SU-DHL-6 (cell line): Measurements from ENCODE around the gene FRMD1.

Source experiments
- H2AFZ ChIP-seq: fragments of 200-600 bp; sonication (generic); 2 replicates; pipeline ENCODE4 v1.6.1; 2014; ENCODE audit warnings: low read depth, mild to moderate bottlenecking, moderate library complexity, mixed read lengths, antibody characterized with exemption, low read length; ENCODE audit not compliant: severe bottlenecking
- H3F3A ChIP-seq: fragments of 200-600 bp; shearing (Covaris generic); 2 replicates; pipeline ENCODE4 v1.6.0; 2016; ENCODE audit warnings: antibody characterized with exemption, mild to moderate bottlenecking; ENCODE audit not compliant: insufficient read depth
- H3K27ac ChIP-seq: fragments of 200-600 bp; sonication (generic); 2 replicates; pipeline ENCODE4 v1.5.1; 2016; ENCODE audit warnings: low read depth, mild to moderate bottlenecking, low read length, moderate library complexity, mixed read lengths
- H3K27me3 ChIP-seq: fragments of 200-600 bp; sonication (generic), shearing (Covaris generic); 2 replicates; pipeline ENCODE4 v1.6.0; 2014; ENCODE audit warnings: mild to moderate bottlenecking, low read length
- H3K36me3 ChIP-seq: fragments of 200-600 bp; sonication (generic); 2 replicates; pipeline ENCODE4 v1.6.1; 2014; ENCODE audit warnings: mild to moderate bottlenecking, low read length, mixed read lengths
- H3K4me2 ChIP-seq: fragments of 300-600, 200-600 bp; shearing (Covaris generic), sonication (generic); 2 replicates; pipeline ENCODE4 v1.6.0; 2014; ENCODE audit warnings: low read length, low read depth, mild to moderate bottlenecking; ENCODE audit not compliant: poor library complexity, severe bottlenecking
- H3K4me3 ChIP-seq: fragments of 200-600 bp; sonication (generic); 2 replicates; pipeline ENCODE4 v1.5.1; 2014; ENCODE audit warnings: antibody characterized with exemption, low read length, mild to moderate bottlenecking, mixed read lengths; ENCODE audit not compliant: insufficient read depth, poor library complexity, severe bottlenecking
- H3K79me2 ChIP-seq: fragments of 200-600 bp; sonication (generic); 2 replicates; pipeline ENCODE4 v1.6.1; 2014; ENCODE audit warnings: mild to moderate bottlenecking, low read length, moderate library complexity; ENCODE audit not compliant: insufficient read depth
- H3K9ac ChIP-seq: fragments of 200-600 bp; sonication (generic); 2 replicates; pipeline ENCODE4 v1.7.0; 2014; ENCODE audit warnings: mild to moderate bottlenecking, low read length
- H3K9me2 ChIP-seq: fragments of 200-600 bp; sonication (generic); replicated peaks from 2 replicates; pipeline ENCODE4 v1.6.1; 2014; ENCODE audit warnings: low read length; ENCODE audit not compliant: insufficient read depth
- H3K9me3 ChIP-seq: fragments of 200-600 bp; sonication (generic); 2 replicates; pipeline ENCODE4 v1.6.1; 2014; ENCODE audit warnings: low read length, mixed read lengths; ENCODE audit not compliant: insufficient read depth
- H4K20me1 ChIP-seq: fragments of 200-600 bp; sonication (generic); 2 replicates; pipeline ENCODE4 v1.6.1; 2014; ENCODE audit warnings: low read depth, mild to moderate bottlenecking, antibody characterized with exemption, low read length, moderate library complexity, mixed read lengths
- CTCF ChIP-seq: fragments of 200-600 bp; sonication (generic); IDR thresholded peaks from one replicate; pipeline ENCODE4 v1.5.1; 2017; ENCODE audit warnings: antibody characterized with exemption, mild to moderate bottlenecking, low read length, moderate library complexity; ENCODE audit not compliant: insufficient read depth, poor library complexity, severe bottlenecking
- EZH2phosphoT487 ChIP-seq: fragments of 200-600 bp; sonication (generic), shearing (Covaris generic); conservative IDR thresholded peaks from 2 replicates; pipeline ENCODE4 v1.6.1; 2018; ENCODE audit warnings: mild to moderate bottlenecking, antibody characterized with exemption, low read length, moderate library complexity, mixed read lengths

Gene FRMD1

GRCh38 chr6:168022488-168023321, 56.3 kb downstream of the FRMD1 start:
- Histone ChIP-seq H3K79me2 (no peaks in the 10 kb centered on the region), H3K4me2 (no peak overlapping the region), H2AFZ (no peak overlapping the region)

GRCh38 chr6:168021581-168021980, 57.4 kb downstream of the FRMD1 start:
- Histone ChIP-seq H3K27ac (no peak overlapping the region), H3K9me2 (no peaks in the 10 kb centered on the region), H3K9ac (no peak overlapping the region), H3K36me3 (no peaks in the 10 kb centered on the region), H4K20me1 (no peaks in the 10 kb centered on the region), H3K79me2 (no peaks in the 10 kb centered on the region), H3K27me3 (no peaks in the 10 kb centered on the region), H3K4me2 (no peak overlapping the region), H3K9me3 (no peaks in the 10 kb centered on the region), H3K4me3 (no peak overlapping the region), H3F3A (no peaks in the 10 kb centered on the region), H2AFZ (no peak overlapping the region)
- TF ChIP-seq EZH2phosphoT487 (no peak), CTCF (no peak)

More at GRCh38 chr6:168022488-168023321, 56.3 kb downstream of the FRMD1 start:
- Histone ChIP-seq H4K20me1 (no peaks in the 10 kb centered on the region), H3K27ac (no peak overlapping the region), H3K36me3 (no peaks in the 10 kb centered on the region), H3K9me2 (no peaks in the 10 kb centered on the region), H3K9me3 (no peaks in the 10 kb centered on the region), H3K9ac (no peak overlapping the region), H3K27me3 (no peaks in the 10 kb centered on the region), H3K4me3 (no peak overlapping the region), H3F3A (no peaks in the 10 kb centered on the region)
- TF ChIP-seq CTCF: no peak
- TF ChIP-seq EZH2phosphoT487: no peak

GRCh38 chr6:168020242-168020641, 58.8 kb downstream of the FRMD1 start:
- Histone ChIP-seq H3K4me2 (no peak overlapping the region), H3K4me3 (no peak overlapping the region), H4K20me1 (no peaks in the 10 kb centered on the region), H3K9ac (no peak overlapping the region), H3F3A (no peaks in the 10 kb centered on the region), H3K27ac (no peak overlapping the region), H3K27me3 (no peaks in the 10 kb centered on the region), H3K9me3 (no peaks in the 10 kb centered on the region), H3K79me2 (no peaks in the 10 kb centered on the region), H3K36me3 (no peaks in the 10 kb centered on the region), H3K9me2 (no peaks in the 10 kb centered on the region), H2AFZ (no peak overlapping the region)
- no peak for TF ChIP-seq EZH2phosphoT487
- no peak for TF ChIP-seq CTCF
